NT2/D1 (cell line): ENCODE data around the gene USP47.

Source experiments
- SUZ12 ChIP-seq: IDR thresholded peaks from 2 replicates; pipeline ENCODE4 v1.6.1; 2011; ENCODE audit not compliant: insufficient read length, insufficient read depth; ENCODE audit errors: extremely low read depth
- YY1 ChIP-seq: IDR thresholded peaks from 2 replicates; pipeline ENCODE4 v1.6.1; 2011; ENCODE audit not compliant: insufficient read length, insufficient read depth
- ZNF274 ChIP-seq: IDR thresholded peaks from 2 replicates; pipeline ENCODE4 v1.6.1; 2011; ENCODE audit warnings: mild to moderate bottlenecking, low read depth, low read length

DNA sequence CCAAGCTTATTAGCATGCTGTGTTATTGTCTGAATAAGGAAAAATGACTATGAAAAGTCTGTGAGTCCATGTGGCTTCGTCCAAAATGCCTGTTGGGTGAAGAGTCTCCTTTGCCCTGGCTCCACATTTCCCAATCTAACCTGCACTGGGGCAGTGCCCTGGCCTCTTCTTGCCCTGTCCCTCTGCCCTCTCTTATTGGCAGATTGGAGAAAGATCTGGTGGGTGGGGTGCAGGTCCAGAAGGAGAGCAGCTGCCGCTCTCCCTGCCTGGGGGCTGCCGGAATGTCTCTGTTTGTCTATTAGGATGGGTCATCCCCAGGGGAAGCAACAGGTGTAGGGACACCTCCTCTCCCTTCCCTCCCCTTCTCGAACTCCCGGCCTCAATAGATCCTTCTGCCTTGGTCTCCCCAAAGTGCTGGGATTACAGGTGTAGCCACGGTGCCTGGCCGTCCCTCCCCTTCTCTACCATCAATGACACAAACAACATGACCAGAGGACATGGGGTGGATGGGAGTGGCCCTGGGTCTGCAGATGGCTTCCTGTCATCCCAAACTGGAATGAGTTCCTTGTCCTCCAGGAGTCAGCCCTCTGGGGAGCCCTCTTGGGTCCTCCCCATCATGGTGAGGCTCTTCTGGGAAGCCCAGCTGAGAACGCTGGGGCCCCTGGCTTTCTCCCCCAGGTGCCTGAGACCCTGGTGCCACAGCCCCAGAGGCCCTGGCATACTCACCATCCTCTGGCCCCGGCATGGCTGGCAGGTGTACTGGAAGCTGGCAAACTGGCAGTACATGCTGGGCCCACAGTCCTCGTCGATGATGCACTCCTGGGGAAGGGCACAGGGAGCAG, 126.1 kb downstream of the USP47 start:
- TF ChIP-seq SUZ12 (no peak), YY1 (no peak), ZNF274 (no peak)
